ENCODE results near the gene GSPT1.
A peak's percentile ranks its signal among the peaks of the same experiment; 100 is the strongest.
"Not testable (repeated sequence)": the region's sequence is repeated elsewhere in the genome, so short reads cannot be mapped to it uniquely, and the experiment has no call there.

GSPT1 gene

GRCh38 chr16:11915644-11916523, at the start of gene GSPT1:
TSS of gene GSPT1 (minus strand) at chr16:11915956. CDS start at chr16:11915720, 236 bp downstream.
- peak; percentile 99 for DNase-seq (ENCODE audit: low read depth in 3 of 3)

GRCh38 chr16:11964761-11965551, 49.2 kb upstream of the GSPT1 start, which contains the start of gene TNFRSF17:
TSS of gene TNFRSF17 (plus strand) at chr16:11965210. CDS start at chr16:11965325, 115 bp downstream.
- no peak for DNase-seq (ENCODE audit: low read depth in 3 of 3)

GRCh38 chr16:11963706-11964105, 48.0 kb upstream of the GSPT1 start:
- DNase-seq (ENCODE audit: low read depth in 3 of 3), result no peak

GRCh38 chr16:11962978-11963377, 47.2 kb upstream of the GSPT1 start:
- not testable (repeated sequence) for DNase-seq (ENCODE audit: low read depth in 3 of 3)

- DNase-seq (ENCODE audit: low read depth in 3 of 3), result not testable (repeated sequence)
These were observed 46.7 kb upstream of the GSPT1 start for GRCh38 chr16:11962457-11962856.

- no peak for DNase-seq (ENCODE audit: low read depth in 3 of 3)
These were observed 42.0 kb upstream of the GSPT1 start for GRCh38 chr16:11957591-11958395.

- DNase-seq (ENCODE audit: low read depth in 3 of 3), result no peak
These were observed 40.8 kb upstream of the GSPT1 start for GRCh38 chr16:11956558-11956957.

- DNase-seq (ENCODE audit: low read depth in 3 of 3), result no peak
These were observed 40.0 kb upstream of the GSPT1 start for GRCh38 chr16:11955713-11956123.

GRCh38 chr16:11953576-11953975, 37.8 kb upstream of the GSPT1 start:
- DNase-seq (ENCODE audit: low read depth in 3 of 3), result not testable (repeated sequence)

GRCh38 chr16:11950388-11950787, 34.6 kb upstream of the GSPT1 start:
- DNase-seq (ENCODE audit: low read depth in 3 of 3), result no peak

- DNase-seq (ENCODE audit: low read depth in 3 of 3), result no peak
These were observed 33.8 kb upstream of the GSPT1 start for GRCh38 chr16:11949527-11949926.

- no peak for DNase-seq (ENCODE audit: low read depth in 3 of 3)
These were observed 33.1 kb upstream of the GSPT1 start for GRCh38 chr16:11948819-11949218.

GRCh38 chr16:11946433-11946832, 30.7 kb upstream of the GSPT1 start:
- no peak for DNase-seq (ENCODE audit: low read depth in 3 of 3)

- DNase-seq (ENCODE audit: low read depth in 3 of 3), result not testable (repeated sequence)
These were observed 26.2 kb upstream of the GSPT1 start, which contains the start of gene NPIPB2 for GRCh38 chr16:11941945-11942344. TSS of gene NPIPB2 (minus strand) at chr16:11942045. CDS start at chr16:11942045, 0 bp downstream.

GRCh38 chr16:11927350-11927749, 11.6 kb upstream of the GSPT1 start:
- DNase-seq (ENCODE audit: low read depth in 3 of 3), result not testable (repeated sequence)

GRCh38 chr16:11924046-11924445, 8.3 kb upstream of the GSPT1 start:
- not testable (repeated sequence) for DNase-seq (ENCODE audit: low read depth in 3 of 3)

GRCh38 chr16:11916524-11917285, 949 bp upstream of the GSPT1 start:
- no peak for DNase-seq (ENCODE audit: low read depth in 3 of 3)

- DNase-seq (ENCODE audit: low read depth in 3 of 3), result no peak
These were observed 577 bp downstream of the GSPT1 start for GRCh38 chr16:11915114-11915643.

- DNase-seq (ENCODE audit: low read depth in 3 of 3), result peak in 1 of 3 donors; percentile 18
These were observed 1.3 kb downstream of the GSPT1 start for GRCh38 chr16:11914210-11915113.

Data from stimulated activated CD4-positive, alpha-beta T cell treated with anti-CD3 and anti-CD28 coated beads, TNF-alpha, amount 100 ng/mL, for 48 hours (primary cell).